HepG2 (cell line): ENCODE data around the gene PKLR. TPM values are rescaled to one million over a fixed set of nuclear protein-coding genes. Genes with fewer than 3 reads are reported as not detected.

ENCODE experiments used
- FOXA3 ChIP-seq: IDR thresholded peaks from 2 replicates; pipeline ENCODE4 v1.6.1; 2016; ENCODE audit warnings: missing genetic modification reagents, missing compliant biosample characterization
- KDM4B ChIP-seq: sonication (generic); formaldehyde crosslinking; IDR thresholded peaks from 2 replicates; pipeline ENCODE4 v1.4.0; 2020; ENCODE audit warnings: missing genetic modification reagents
- MEIS1 ChIP-seq: sonication (generic); formaldehyde crosslinking; IDR thresholded peaks from 2 replicates; pipeline ENCODE4 v1.9.0; 2021; ENCODE audit warnings: mild to moderate bottlenecking, missing genetic modification reagents, moderate library complexity, borderline replicate concordance
- MIXL1 ChIP-seq: IDR thresholded peaks from 2 replicates; pipeline ENCODE4 v1.6.1; 2016
- POLR2G ChIP-seq: fragments of 200-400 bp; formaldehyde crosslinking; IDR thresholded peaks from 2 replicates; pipeline ENCODE4 v1.6.1; 2018; ENCODE audit warnings: mild to moderate bottlenecking, low read depth, low read length, moderate library complexity
- SKI ChIP-seq: fragments of 450-650 bp; IDR thresholded peaks from one replicate; pipeline ENCODE4 v1.6.1; 2018; ENCODE audit warnings: mild to moderate bottlenecking; ENCODE audit not compliant: partially characterized antibody
- SMAD1 ChIP-seq: sonication (generic); formaldehyde crosslinking; IDR thresholded peaks from 2 replicates; pipeline ENCODE4 v1.4.0; 2020; ENCODE audit warnings: missing genetic modification reagents, low read depth, mild to moderate bottlenecking, borderline replicate concordance
- SP2 ChIP-seq: sonication (generic); formaldehyde crosslinking; IDR thresholded peaks from 2 replicates; pipeline ENCODE4 v1.5.1; 2020; ENCODE audit warnings: mild to moderate bottlenecking, missing genetic modification reagents
- TARDBP ChIP-seq: sonication (generic); formaldehyde crosslinking; IDR thresholded peaks from 2 replicates; pipeline ENCODE4 v1.8.0; 2022; ENCODE audit warnings: mild to moderate bottlenecking, missing genetic modification reagents
- TBX3 ChIP-seq: fragments of 450-650 bp; IDR thresholded peaks from 2 replicates; pipeline ENCODE4 v1.6.1; 2017; ENCODE audit warnings: antibody characterized with exemption, mild to moderate bottlenecking, inconsistent platforms, borderline replicate concordance
- TRIM24 ChIP-seq: sonication (generic); formaldehyde crosslinking; IDR thresholded peaks from 2 replicates; pipeline ENCODE4 v1.8.0; 2022; ENCODE audit warnings: mild to moderate bottlenecking, missing genetic modification reagents
- ZFP36 ChIP-seq: fragments of 150-350 bp; IDR thresholded peaks from 2 replicates; pipeline ENCODE4 v1.6.1; 2018; ENCODE audit warnings: borderline replicate concordance, low read length, low read depth; ENCODE audit not compliant: partially characterized antibody
- ZFP41 ChIP-seq: sonication (generic); formaldehyde crosslinking; IDR thresholded peaks from 2 replicates; pipeline ENCODE4 v1.4.0; 2020; ENCODE audit warnings: mild to moderate bottlenecking, missing genetic modification reagents, borderline replicate concordance
- ZNF546 ChIP-seq: sonication (generic); formaldehyde crosslinking; conservative IDR thresholded peaks from 2 replicates; pipeline ENCODE4 v1.8.1; 2023; ENCODE audit warnings: mild to moderate bottlenecking, missing genetic modification reagents
- ZNF547 ChIP-seq: sonication (generic); formaldehyde crosslinking; IDR thresholded peaks from 2 replicates; pipeline ENCODE4 v1.5.1; 2020; ENCODE audit warnings: mild to moderate bottlenecking, missing genetic modification reagents
- polyA plus RNA-seq, 8 experiments: library from polyadenylated mRNA; depleted of rRNA in 3 of 8; stranded (reverse) in 7 of 8; unstranded in 1 of 8; fragments of >200 nt; fragmentation: Illumina TruSeq in 4 of 8; extraction: Trizol in 4 of 8; gene quantifications; 2 replicates each; pipeline versions ENCODE4 v1.2.1 to v1.2.3, GENCODE V29; 2011 to 2016; ENCODE audit warnings: low read depth in 4 of 8, missing spikeins in 1 of 8, mixed read lengths in 1 of 8; ENCODE audit not compliant: insufficient read depth in 1 of 8
- total RNA-seq, 5 experiments: library from RNA; depleted of rRNA; stranded (reverse); fragments of >200 nt; fragmentation: Illumina TruSeq; extraction: Trizol; gene quantifications; 2 replicates each; pipeline ENCODE4 v1.2.3, GENCODE V29; 2016; ENCODE audit warnings: low read depth in 1 of 5
- TF ChIP-seq, protein P1 (sequence below): IDR thresholded peaks from 2 replicates; pipeline ENCODE4 v1.6.1; 2016; ENCODE audit warnings: missing compliant biosample characterization, missing genetic modification reagents, borderline replicate concordance
- TF ChIP-seq, protein P2 (sequence below): sonication (generic); formaldehyde crosslinking; IDR thresholded peaks from 2 replicates; pipeline ENCODE4 v1.8.0; 2023; ENCODE audit warnings: mild to moderate bottlenecking, missing genetic modification reagents
- TF ChIP-seq, protein P3 (sequence below): sonication (generic); formaldehyde crosslinking; conservative IDR thresholded peaks from 2 replicates; pipeline ENCODE4 v1.8.1; 2023; ENCODE audit warnings: missing genetic modification reagents
- TF ChIP-seq, protein P4 (sequence below): sonication (generic); formaldehyde crosslinking; IDR thresholded peaks from 2 replicates; pipeline ENCODE4 v1.4.0; 2020; ENCODE audit warnings: missing genetic modification reagents, mild to moderate bottlenecking, borderline replicate concordance
- TF ChIP-seq, protein P5 (sequence below): sonication (generic); formaldehyde crosslinking; IDR thresholded peaks from 2 replicates; pipeline ENCODE4 v1.4.0; 2020; ENCODE audit warnings: missing genetic modification reagents

PKLR gene
- total and polyA plus RNA-seq, 2 of the 13 experiments (the other 11 are each of a cell fraction or from before 2014, with no cell fraction given) = 10.3 to 29.3 TPM

DNA sequence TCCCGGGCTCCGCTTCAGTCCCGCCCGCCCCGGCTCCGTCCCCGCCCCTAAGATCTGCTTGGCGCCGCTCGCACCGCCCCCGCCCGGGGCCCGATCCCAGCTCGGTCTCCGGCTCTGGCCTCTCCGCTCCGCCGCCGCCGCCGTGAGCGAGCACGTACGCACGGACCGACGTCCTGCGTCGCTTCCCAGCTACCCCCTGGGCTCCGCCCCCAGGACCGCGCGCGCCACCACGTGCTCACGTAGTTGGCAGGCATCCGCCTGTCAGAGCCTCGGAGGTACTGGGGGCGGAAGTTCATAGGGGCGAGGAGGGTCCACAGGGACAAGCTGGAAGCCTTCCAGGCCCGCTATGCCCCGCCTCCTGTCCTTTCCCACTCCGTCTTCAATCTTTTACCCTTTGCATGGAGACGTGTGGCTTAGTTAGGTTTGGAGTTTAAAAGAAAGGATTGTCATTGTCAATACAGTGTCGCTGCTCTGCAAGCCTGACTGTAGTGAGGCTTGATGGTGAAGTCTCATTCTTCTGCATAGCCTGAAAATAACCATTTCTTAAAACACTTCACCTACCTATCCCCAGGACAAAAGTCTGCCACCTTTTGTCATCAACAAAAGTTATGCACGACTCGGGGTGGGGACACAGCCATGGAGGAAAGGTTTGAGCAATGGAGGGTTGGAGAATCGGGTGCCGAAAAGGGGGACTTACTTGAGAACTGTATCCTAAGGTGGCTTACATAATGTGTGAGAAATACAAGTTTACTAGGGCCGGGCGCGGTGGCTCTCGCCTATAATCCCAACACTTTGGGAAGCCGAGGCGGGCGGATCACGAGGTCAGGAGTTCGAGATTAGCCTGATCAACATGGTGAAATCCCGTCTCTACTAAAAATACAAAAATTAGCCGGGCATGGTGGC, 27.6 kb downstream of the PKLR start, which contains the start of gene CLK2 (continued):
- TF ChIP-seq, protein P1, sequence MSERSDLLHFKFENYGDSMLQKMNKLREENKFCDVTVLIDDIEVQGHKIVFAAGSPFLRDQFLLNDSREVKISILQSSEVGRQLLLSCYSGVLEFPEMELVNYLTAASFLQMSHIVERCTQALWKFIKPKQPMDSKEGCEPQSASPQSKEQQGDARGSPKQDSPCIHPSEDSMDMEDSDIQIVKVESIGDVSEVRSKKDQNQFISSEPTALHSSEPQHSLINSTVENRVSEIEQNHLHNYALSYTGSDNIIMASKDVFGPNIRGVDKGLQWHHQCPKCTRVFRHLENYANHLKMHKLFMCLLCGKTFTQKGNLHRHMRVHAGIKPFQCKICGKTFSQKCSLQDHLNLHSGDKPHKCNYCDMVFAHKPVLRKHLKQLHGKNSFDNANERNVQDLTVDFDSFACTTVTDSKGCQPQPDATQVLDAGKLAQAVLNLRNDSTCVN (CRISPR knock-in tag) = no peak
- TF ChIP-seq ZFP41 (CRISPR knock-in tag) (no peak), ZNF546 (CRISPR knock-in tag) (peak; percentile 82), TRIM24 (CRISPR knock-in tag) (no peak), SP2 (CRISPR knock-in tag) (peak; percentile 65), FOXA3 (CRISPR knock-in tag) (peak; percentile 52; the same call in 1 of the 2 replicates), MIXL1 (0 out of 2 replicates have a peak, but pooled peaks have one; percentile 43), SKI (peak; percentile 57), SMAD1 (CRISPR knock-in tag) (peak; percentile 69; the same call in 1 of the 2 replicates), MEIS1 (CRISPR knock-in tag) (0 out of 2 replicates have a peak, but pooled peaks have one; percentile 72), ZFP36 (no peak), TBX3 (no peak), ZNF547 (peak; percentile 83), POLR2G (peak; percentile 89), TARDBP (peak; percentile 88; the same call in 1 of the 2 replicates), KDM4B (CRISPR knock-in tag) (0 out of 2 replicates have a peak, but pooled peaks have one; percentile 20)
- TF ChIP-seq, protein P2, sequence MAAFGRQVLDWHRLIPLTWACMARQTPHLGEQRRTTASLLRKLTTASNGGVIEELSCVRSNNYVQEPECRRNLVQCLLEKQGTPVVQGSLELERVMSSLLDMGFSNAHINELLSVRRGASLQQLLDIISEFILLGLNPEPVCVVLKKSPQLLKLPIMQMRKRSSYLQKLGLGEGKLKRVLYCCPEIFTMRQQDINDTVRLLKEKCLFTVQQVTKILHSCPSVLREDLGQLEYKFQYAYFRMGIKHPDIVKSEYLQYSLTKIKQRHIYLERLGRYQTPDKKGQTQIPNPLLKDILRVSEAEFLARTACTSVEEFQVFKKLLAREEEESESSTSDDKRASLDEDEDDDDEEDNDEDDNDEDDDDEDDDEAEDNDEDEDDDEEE (CRISPR knock-in tag) = no peak; the same call in 1 of the 2 replicates
- TF ChIP-seq, protein P3, sequence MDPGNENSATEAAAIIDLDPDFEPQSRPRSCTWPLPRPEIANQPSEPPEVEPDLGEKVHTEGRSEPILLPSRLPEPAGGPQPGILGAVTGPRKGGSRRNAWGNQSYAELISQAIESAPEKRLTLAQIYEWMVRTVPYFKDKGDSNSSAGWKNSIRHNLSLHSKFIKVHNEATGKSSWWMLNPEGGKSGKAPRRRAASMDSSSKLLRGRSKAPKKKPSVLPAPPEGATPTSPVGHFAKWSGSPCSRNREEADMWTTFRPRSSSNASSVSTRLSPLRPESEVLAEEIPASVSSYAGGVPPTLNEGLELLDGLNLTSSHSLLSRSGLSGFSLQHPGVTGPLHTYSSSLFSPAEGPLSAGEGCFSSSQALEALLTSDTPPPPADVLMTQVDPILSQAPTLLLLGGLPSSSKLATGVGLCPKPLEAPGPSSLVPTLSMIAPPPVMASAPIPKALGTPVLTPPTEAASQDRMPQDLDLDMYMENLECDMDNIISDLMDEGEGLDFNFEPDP = 0 out of 2 replicates have a peak, but pooled peaks have one; percentile 33
- TF ChIP-seq, protein P4, sequence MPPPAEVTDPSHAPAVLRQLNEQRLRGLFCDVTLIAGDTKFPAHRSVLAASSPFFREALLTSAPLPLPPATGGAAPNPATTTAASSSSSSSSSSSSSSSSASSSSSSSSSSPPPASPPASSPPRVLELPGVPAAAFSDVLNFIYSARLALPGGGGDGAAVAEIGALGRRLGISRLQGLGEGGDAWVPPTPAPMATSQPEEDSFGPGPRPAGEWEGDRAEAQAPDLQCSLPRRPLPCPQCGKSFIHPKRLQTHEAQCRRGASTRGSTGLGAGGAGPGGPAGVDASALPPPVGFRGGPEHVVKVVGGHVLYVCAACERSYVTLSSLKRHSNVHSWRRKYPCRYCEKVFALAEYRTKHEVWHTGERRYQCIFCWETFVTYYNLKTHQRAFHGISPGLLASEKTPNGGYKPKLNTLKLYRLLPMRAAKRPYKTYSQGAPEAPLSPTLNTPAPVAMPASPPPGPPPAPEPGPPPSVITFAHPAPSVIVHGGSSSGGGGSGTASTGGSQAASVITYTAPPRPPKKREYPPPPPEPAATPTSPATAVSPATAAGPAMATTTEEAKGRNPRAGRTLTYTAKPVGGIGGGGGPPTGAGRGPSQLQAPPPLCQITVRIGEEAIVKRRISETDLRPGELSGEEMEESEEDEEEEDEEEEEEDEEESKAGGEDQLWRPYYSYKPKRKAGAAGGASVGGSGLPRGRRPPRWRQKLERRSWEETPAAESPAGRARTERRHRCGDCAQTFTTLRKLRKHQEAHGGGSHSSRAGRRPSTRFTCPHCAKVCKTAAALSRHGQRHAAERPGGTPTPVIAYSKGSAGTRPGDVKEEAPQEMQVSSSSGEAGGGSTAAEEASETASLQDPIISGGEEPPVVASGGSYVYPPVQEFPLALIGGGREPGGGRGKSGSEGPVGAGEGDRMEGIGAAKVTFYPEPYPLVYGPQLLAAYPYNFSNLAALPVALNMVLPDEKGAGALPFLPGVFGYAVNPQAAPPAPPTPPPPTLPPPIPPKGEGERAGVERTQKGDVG = no peak
- TF ChIP-seq, protein P5, sequence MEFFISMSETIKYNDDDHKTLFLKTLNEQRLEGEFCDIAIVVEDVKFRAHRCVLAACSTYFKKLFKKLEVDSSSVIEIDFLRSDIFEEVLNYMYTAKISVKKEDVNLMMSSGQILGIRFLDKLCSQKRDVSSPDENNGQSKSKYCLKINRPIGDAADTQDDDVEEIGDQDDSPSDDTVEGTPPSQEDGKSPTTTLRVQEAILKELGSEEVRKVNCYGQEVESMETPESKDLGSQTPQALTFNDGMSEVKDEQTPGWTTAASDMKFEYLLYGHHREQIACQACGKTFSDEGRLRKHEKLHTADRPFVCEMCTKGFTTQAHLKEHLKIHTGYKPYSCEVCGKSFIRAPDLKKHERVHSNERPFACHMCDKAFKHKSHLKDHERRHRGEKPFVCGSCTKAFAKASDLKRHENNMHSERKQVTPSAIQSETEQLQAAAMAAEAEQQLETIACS (CRISPR knock-in tag) = peak; percentile 97
